Mesodermal cell (in vitro differentiated cells): ENCODE results near the gene PGBD5.

ENCODE experiments used
- H3K27ac ChIP-seq: 2 replicates; pipeline ENCODE4 v1.7.0; 2013; ENCODE audit warnings: mild to moderate bottlenecking, low read depth, low read length, moderate library complexity; ENCODE audit not compliant: severe bottlenecking
- H3K36me3 ChIP-seq: 2 replicates; pipeline ENCODE4 v1.7.1; 2013; ENCODE audit warnings: mild to moderate bottlenecking, low read length, moderate library complexity; ENCODE audit not compliant: control insufficient read depth, insufficient read depth
- H3K4me1 ChIP-seq: one replicate; pipeline ENCODE4 v1.7.1; 2013; ENCODE audit warnings: mild to moderate bottlenecking, low read length; ENCODE audit not compliant: insufficient read depth, control insufficient read depth, poor library complexity, severe bottlenecking
- H3K4me3 ChIP-seq: 2 replicates; pipeline ENCODE4 v1.7.0; 2013; ENCODE audit warnings: low read length, control low read depth, mild to moderate bottlenecking; ENCODE audit not compliant: insufficient read depth, poor library complexity, severe bottlenecking; ENCODE audit errors: extremely low read depth
- H3K9me3 ChIP-seq: 2 replicates; pipeline ENCODE4 v1.7.1; 2013; ENCODE audit warnings: mild to moderate bottlenecking, low read length, moderate library complexity; ENCODE audit not compliant: control insufficient read depth
- WGBS, 2 experiments: methylation state at CpG; one replicate each; pipeline ENCODE4 v1.1.5; 2013; ENCODE audit warnings: missing lambda C conversion rate in 2 of 2; ENCODE audit not compliant: insufficient coverage in 2 of 2; 5-methylcytosine and 5-hydroxymethylcytosine counted together

Gene PGBD5

GRCh38 chr1:230396966-230397365, 29.2 kb downstream of the PGBD5 start:
- Histone ChIP-seq H3K27ac (no peak overlapping the region), H3K4me3 (no peak overlapping the region), H3K9me3 (peaks cover 4% of the 10 kb centered on the region), H3K36me3 (no peaks in the 10 kb centered on the region), H3K4me1 (peaks cover 12% of the 10 kb centered on the region)
- 85 to 89% methylated on average over 8 to 9 of the region's 10 CpGs for WGBS, 2 experiments

DNA sequence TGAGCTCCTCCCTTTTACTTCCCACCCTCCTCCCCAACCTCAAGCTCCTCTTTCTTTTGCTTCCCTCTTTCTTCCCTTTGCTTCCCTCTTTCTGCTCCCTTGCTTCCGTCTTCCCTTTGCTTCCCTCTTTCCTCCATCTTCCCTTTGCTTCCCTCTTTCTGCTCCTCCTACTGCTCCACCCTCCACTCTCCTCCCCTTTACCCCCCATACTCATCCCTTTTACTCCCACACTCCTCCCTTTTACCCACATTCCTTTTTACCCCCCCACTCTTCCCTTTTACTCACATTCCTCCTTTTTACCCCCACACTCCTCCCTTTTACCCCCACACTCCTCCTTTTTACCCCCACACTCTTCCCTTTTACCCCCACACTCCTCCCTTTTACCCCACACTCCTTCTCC, 30.2 kb downstream of the PGBD5 start:
- H3K4me1 ChIP-seq, result peaks cover 13% of the 10 kb centered on the region
- H3K27ac ChIP-seq, result no peak overlapping the region
- no peak overlapping the region for H3K4me3 ChIP-seq
- H3K9me3 ChIP-seq, result peaks cover 4% of the 10 kb centered on the region
- no peaks in the 10 kb centered on the region for H3K36me3 ChIP-seq
- WGBS, 2 experiments, result 92 to 93% methylated on average over 1 of the region's 1 CpG

- whole genome bisulfite sequencing, 2 experiments, result 81 to 90% methylated on average over 8 of the region's 8 CpGs
- Histone ChIP-seq H3K27ac (no peak overlapping the region), H3K4me3 (no peak overlapping the region), H3K36me3 (no peaks in the 10 kb centered on the region), H3K4me1 (peaks cover 13% of the 10 kb centered on the region), H3K9me3 (peaks cover 4% of the 10 kb centered on the region)
Observed at GRCh38 chr1:230394741-230395140, 31.4 kb downstream of the PGBD5 start.

GRCh38 chr1:230394134-230394533, 32.0 kb downstream of the PGBD5 start:
- Histone ChIP-seq H3K36me3 (no peaks in the 10 kb centered on the region), H3K4me1 (peaks cover 13% of the 10 kb centered on the region), H3K4me3 (no peak overlapping the region), H3K27ac (no peak overlapping the region), H3K9me3 (peaks cover 4% of the 10 kb centered on the region)
- WGBS, 2 experiments, result 44 to 67% methylated on average over 2 to 7 of the region's 7 CpGs

DNA sequence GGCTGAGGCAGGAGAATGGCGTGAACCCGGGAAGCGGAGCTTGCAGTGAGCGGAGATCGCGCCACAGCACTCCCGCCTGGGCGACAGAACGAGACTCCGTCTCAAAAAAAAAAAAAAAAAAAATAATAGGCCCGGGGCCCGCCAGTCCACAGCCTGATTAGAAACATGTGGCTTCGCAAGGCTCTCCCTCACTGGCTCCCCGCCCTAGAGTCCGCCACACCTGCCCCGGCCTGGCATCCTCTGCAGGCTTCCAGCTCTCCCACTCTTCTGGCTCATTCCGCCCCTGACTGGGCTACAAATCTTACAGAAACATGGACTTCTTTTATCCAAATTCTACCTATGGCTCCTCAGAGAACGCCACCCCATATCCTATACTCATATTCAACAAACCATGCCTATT, 32.4 kb downstream of the PGBD5 start:
- H3K36me3 ChIP-seq, result no peaks in the 10 kb centered on the region
- WGBS, 2 experiments, result 92 to 96% methylated on average over 6 to 8 of the region's 18 CpGs
- H3K9me3 ChIP-seq, result peaks cover 4% of the 10 kb centered on the region
- H3K4me1 ChIP-seq, result peaks cover 13% of the 10 kb centered on the region
- no peak overlapping the region for H3K4me3 ChIP-seq
- no peak overlapping the region for H3K27ac ChIP-seq

DNA sequence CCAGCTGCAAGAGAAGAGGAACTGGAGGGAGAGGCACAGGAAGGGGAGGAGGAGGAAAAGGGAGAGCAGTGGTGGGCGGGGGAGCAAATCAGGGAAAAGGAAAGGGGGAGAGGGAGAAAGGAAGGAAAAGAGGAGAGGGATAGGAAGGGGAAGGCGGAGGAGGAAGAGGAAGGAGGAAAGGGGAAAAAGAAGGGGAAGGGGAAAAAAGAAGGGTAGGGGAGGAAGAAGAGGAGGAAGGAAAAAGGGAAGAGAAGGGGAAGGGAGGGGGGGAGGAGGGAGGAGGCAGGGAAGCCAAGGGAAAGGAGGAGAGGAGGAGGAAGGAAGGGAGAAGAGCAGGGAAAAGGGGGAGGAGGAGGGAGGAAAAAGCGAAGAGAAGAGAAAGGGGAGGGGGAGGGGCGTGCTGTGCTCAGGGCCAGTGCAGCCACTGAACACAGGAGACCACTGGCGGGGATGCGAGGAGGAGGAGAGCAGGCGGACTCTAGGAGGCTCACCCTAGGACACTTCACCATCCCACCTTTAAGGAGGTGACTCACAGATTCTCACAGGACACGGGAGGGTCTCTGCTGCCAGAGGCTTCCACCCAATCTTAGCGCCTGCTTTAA, 33.1 kb downstream of the PGBD5 start:
- no peaks in the 10 kb centered on the region for H3K36me3 ChIP-seq
- peaks cover 13% of the 10 kb centered on the region for H3K4me1 ChIP-seq
- no peak overlapping the region for H3K27ac ChIP-seq
- H3K9me3 ChIP-seq, result peaks cover 4% of the 10 kb centered on the region
- WGBS, 2 experiments, result 68 to 76% methylated on average over 4 to 7 of the region's 9 CpGs
- no peak overlapping the region for H3K4me3 ChIP-seq

DNA sequence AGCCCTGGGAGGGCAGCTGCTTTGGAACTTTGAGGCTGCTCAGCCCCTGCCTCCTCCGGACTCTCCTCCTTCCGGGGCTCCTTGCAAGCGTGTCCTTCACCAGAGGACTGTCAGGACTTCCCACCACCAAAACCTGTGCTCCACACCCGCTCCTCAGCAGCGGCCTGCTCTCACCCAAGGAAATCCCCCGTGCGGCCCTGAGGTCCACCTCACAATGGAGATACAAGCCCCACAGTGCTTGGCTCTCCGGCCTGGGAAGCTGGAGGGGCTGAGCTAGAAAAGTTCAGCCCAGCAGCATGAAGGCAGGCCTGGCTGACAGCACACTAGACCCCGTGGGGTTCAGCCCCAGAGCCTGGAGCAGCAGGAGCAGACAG, 33.6 kb downstream of the PGBD5 start:
- H3K36me3 ChIP-seq, result no peaks in the 10 kb centered on the region
- peak overlapping the region; percentile 3 for H3K27ac ChIP-seq
- no peak overlapping the region for H3K4me3 ChIP-seq
- peaks cover 13% of the 10 kb centered on the region for H3K4me1 ChIP-seq
- WGBS, 2 experiments, result 52 to 60% methylated on average over 7 to 8 of the region's 9 CpGs
- H3K9me3 ChIP-seq, result peaks cover 4% of the 10 kb centered on the region

DNA sequence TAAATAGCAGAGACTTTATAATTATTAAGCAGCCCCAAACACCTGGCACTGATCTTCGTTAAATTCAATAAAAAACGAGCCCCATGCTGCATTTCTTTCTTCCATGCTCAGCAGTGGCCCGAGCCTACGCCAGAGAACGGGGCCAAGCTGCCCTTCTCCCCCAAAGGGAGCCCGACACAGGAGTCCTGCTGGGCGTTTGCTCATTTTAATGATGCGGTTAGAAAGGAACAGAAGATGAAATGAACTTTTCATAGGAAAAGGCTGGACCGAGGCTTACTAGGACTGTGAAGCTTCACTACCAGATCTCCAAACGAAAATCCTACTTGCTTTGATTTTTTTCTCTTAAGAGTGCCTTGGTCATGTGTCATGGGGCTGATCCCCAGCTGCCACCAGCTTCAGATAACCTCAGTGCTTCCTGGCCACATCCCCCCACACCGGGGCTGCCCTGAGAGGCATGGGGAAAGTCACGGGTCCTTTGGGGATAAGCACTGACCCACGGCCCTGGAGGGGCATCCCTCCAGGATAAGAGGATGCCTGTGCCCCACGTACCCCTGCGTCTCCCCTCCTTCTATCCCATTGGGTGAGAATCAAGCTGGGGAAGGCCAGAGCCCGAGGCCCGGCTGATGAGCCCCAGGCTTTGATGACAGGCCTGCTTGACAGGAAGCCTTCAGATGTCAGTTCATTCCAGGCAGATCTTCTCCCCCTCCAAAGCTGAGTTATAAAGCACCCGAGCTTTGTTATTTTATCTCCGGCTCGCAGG, 34.2 kb downstream of the PGBD5 start:
- peak overlapping the region; percentile 3 for H3K27ac ChIP-seq
- no peak overlapping the region for H3K4me3 ChIP-seq
- no peaks in the 10 kb centered on the region for H3K36me3 ChIP-seq
- WGBS, 2 experiments, result 55 to 63% methylated on average over 14 of the region's 20 CpGs
- H3K9me3 ChIP-seq, result peaks cover 4% of the 10 kb centered on the region
- H3K4me1 ChIP-seq, result peaks cover 13% of the 10 kb centered on the region

DNA sequence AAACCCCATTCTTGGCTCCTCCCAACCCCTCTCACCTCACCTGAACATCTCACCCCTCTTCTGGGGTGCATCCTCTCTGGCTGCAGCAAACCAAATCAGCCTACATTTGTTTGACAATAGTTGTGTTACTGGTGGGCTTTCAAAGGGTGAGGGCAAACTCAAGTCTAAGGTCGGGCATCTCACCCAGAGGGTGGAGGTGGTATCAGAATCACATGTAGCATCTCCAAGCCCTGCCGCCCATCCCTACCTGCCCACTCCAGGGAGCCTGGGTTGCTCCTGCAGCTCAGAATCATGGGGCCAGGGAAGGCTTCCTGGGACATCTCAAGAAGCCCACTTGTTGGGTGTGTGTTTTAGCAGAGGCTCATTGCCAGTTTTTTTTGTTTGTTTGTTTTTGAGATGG, 35.8 kb downstream of the PGBD5 start:
- no peaks in the 10 kb centered on the region for H3K36me3 ChIP-seq
- H3K4me3 ChIP-seq, result no peak overlapping the region
- 100% methylated on average over 1 of the region's 2 CpGs; no CpG with 5 or more reads in 1 of the 2 experiments for WGBS, 2 experiments
- peaks cover 4% of the 10 kb centered on the region for H3K9me3 ChIP-seq
- no peak overlapping the region for H3K27ac ChIP-seq
- peaks cover 13% of the 10 kb centered on the region for H3K4me1 ChIP-seq

- H3K27ac ChIP-seq, result no peak overlapping the region
- H3K9me3 ChIP-seq, result peaks cover 4% of the 10 kb centered on the region
- H3K36me3 ChIP-seq, result no peaks in the 10 kb centered on the region
- H3K4me3 ChIP-seq, result no peak overlapping the region
- H3K4me1 ChIP-seq, result peaks cover 13% of the 10 kb centered on the region
- WGBS, 2 experiments, result 96 to 97% methylated on average over 12 of the region's 12 CpGs
Observed at GRCh38 chr1:230387876-230388275, 38.3 kb downstream of the PGBD5 start.

DNA sequence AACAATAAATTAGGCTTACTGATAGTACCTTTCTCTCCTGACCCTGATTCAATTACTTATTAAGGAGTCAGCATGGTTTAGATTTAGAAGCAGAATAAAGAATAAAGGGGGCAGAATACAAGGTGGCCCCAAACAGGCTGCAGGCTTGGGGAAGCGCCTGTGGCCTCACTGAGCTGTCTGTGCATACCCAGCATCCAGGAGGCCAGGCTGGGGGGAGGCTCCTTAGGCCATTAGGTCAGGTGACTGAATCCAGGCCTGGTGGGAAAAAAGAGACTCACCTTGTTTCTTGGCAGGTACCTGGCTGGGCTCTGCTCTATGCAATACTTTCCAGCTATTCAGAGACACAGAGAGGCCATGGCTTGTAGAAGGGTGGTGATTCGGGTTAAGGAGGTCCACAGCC, 38.8 kb downstream of the PGBD5 start:
- Histone ChIP-seq H3K4me1 (peaks cover 10% of the 10 kb centered on the region), H3K36me3 (no peaks in the 10 kb centered on the region), H3K4me3 (no peak overlapping the region), H3K27ac (no peak overlapping the region), H3K9me3 (no peaks in the 10 kb centered on the region)
- WGBS, 2 experiments, result 93 to 100% methylated on average over 1 to 2 of the region's 2 CpGs
